GM12891 (cell line): ENCODE measurements around the gene SIM2.

Experiments
- POLR2A ChIP-seq: IDR thresholded peaks from 2 replicates; pipeline ENCODE4 v1.6.1; 2011; ENCODE audit warnings: low read depth, low read length, control low read depth
- POLR2AphosphoS5 ChIP-seq: IDR thresholded peaks from 2 replicates; pipeline ENCODE4 v1.6.1; 2011; ENCODE audit warnings: low read depth, low read length, control low read depth
- SPI1 ChIP-seq: IDR thresholded peaks from 2 replicates; pipeline ENCODE4 v1.6.1; 2011; ENCODE audit warnings: low read depth, low read length, control low read depth
- TAF1 ChIP-seq: IDR thresholded peaks from 2 replicates; pipeline ENCODE4 v1.6.1; 2011; ENCODE audit warnings: low read depth, low read length, control low read depth

- TF ChIP-seq POLR2A (no peak), POLR2AphosphoS5 (no peak), TAF1 (no peak), SPI1 (no peak)
These were observed 6.2 kb downstream of the SIM2 start for GRCh38 chr21:36704958-36705678.
